HG03558 (cell line): ENCODE results near the gene ZNF778.

Experiments used
- ATAC-seq: cut with Tn5 transposase; IDR thresholded peaks from one replicate; pipeline ENCODE4 v1.9.1; 2021; ENCODE audit warnings: moderate number of reproducible peaks; ENCODE audit not compliant: unreplicated experiment; ENCODE audit errors: extremely low read depth

Gene ZNF778

GRCh38 chr16:89272631-89273030 is 55.1 kb downstream of the ZNF778 start:
- ATAC-seq: no peak

DNA sequence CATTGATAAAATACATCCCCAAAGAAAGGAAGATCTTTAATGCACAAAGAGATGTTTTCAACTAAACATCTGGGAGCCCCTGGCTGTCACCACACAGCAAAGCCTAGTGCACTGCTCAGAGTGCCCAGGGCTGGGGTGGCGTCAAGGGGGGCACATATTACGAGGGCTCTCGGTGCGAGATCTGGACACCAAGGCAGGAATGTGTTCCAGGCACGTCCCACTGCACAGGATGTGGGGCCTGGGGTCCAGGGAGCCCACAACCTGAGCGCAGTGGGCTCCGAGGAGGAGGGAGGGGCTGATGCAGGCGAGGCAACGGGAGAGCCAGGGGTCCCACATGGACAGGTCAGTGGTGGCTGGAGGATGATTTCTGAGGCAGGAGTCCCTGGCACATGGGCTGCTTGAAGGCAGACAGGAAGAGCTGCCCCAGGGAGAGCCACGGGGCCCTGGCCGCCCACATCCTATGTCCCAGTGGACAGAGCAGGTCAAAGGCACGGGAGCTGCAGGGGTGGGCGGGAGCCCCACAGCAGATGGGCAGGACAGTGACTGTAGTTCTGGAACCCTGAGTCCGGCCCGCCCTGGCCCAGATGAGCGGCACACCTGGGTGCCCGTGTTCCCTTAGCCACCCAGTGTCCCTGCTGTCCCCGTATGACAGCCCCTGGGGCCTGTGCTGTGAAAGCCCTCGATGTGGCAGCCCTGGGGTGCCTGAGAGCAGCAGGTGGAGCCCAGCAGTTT is 56.4 kb downstream of the ZNF778 start:
- no peak for ATAC-seq

GRCh38 chr16:89274561-89275283 is 57.2 kb downstream of the ZNF778 start:
- ATAC-seq: no peak

DNA sequence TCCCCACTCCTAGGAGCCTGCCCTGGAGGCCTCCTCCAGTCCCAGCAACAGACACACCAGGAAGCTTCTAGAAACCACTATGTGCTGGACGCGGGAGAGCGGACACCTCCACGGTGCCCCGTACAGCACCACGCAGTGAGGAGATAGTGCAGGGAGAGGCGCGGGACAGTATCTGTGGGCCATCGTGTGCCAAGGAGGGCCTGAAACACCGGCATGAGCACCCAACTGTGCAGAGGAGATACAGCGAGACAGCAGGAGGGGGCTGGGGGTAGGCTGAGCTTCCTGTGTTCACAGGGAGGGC is 57.7 kb downstream of the ZNF778 start:
- no peak for ATAC-seq

DNA sequence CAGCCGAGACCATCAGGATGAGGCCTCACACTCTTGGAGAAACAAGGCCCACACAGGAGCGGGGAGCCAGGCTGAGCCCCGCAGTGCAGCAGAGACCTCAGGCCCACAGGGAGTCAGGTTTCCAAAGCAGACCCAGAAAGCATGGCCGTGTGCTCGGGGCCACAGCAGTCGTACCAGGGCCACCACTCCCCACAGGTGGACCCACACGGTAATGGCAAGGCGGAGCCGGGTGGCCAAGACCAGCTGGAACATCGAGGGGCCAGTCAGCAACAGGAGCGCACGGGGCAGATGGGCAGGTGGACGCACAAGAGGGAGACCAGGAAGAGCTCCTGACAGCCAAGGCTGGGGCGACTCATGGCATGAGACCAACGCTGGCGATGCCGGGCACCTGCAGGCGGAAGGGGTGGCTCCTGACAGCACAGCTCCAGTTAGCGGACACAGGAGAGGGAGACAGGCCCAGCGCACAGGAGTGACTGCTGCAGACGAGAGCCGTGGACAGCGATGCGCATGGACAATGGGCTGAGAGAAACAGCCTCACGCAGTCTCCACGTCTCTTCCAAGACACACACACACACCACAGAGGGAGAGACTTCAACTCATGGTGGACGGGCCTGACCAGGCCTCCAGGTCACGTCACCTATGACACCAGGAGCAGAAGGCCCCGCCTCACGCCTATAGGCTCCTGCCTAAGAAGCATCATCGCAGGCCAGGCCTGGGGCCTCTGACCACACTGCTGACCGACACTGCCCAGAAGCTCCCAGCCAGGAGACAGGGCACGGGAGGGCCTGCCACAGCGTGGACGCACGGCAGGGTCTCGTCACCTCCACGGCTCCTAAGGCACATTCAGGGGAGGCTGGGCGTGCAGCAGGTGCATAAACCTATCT is 58.6 kb downstream of the ZNF778 start:
- no peak for ATAC-seq

GRCh38 chr16:89277049-89277448 is 59.5 kb downstream of the ZNF778 start:
- ATAC-seq: no peak

- ATAC-seq: no peak
Measured at GRCh38 chr16:89277641-89278341, 60.3 kb downstream of the ZNF778 start.

GRCh38 chr16:89278441-89279240 is 61.1 kb downstream of the ZNF778 start:
- ATAC-seq: no peak

GRCh38 chr16:89279666-89280481 is 62.4 kb downstream of the ZNF778 start:
- no peak for ATAC-seq

- no peak for ATAC-seq
Measured at GRCh38 chr16:89280546-89281188, 63.2 kb downstream of the ZNF778 start.

DNA sequence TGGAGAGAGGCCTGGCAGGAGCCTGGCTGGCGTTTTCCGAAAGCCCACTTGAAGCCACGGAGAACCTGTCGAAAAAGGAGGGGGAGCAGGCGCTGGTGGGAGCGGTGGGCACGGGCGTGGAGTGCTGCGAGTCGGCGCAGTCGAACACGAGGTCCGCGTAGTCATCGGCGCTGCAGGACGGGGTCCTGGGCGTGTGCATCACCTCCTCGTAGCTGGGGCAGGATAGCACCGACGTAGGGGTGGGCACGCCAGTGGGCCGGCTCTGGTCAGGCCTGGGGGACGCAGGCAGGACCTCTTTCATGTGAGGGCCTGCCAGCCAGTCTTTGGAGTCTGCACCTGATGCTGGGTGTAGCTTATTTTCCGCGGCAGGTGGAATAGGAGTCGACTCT is 63.7 kb downstream of the ZNF778 start:
- no peak for ATAC-seq

- no peak for ATAC-seq
Measured at GRCh38 chr16:89281829-89282228, 64.3 kb downstream of the ZNF778 start.

DNA sequence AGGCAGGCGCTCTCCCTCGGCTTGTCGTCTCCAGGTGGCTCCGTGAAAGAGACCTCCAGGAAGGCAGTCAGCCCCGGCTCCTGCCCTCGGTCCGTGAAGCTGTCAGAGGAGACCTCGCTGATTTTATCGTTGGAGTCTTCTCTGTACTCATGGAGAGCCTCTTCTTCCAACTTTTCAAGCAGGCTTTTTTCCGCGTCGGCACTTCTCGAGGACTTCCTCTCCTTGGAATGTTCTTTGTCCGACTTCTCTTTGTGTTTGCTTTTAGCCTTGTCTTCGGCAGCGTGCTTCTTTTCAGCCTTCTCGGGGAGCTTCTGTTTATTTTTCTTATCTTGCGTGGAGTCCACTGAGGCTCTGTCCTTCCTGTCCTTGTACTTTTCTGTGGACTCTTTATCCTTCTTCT is 65.0 kb downstream of the ZNF778 start:
- no peak for ATAC-seq

- no peak for ATAC-seq
Measured at GRCh38 chr16:89283449-89283848, 65.9 kb downstream of the ZNF778 start.

GRCh38 chr16:89285381-89285780 is 67.9 kb downstream of the ZNF778 start:
- no peak for ATAC-seq

- ATAC-seq: no peak
Measured at GRCh38 chr16:89286096-89286495, 68.6 kb downstream of the ZNF778 start.
